ENCODE measurements around the gene TPBGL.
"Not testable (repeated sequence)": the region's sequence is repeated elsewhere in the genome, so short reads cannot be mapped to it uniquely, and the experiment has no call there.

TPBGL gene

DNA sequence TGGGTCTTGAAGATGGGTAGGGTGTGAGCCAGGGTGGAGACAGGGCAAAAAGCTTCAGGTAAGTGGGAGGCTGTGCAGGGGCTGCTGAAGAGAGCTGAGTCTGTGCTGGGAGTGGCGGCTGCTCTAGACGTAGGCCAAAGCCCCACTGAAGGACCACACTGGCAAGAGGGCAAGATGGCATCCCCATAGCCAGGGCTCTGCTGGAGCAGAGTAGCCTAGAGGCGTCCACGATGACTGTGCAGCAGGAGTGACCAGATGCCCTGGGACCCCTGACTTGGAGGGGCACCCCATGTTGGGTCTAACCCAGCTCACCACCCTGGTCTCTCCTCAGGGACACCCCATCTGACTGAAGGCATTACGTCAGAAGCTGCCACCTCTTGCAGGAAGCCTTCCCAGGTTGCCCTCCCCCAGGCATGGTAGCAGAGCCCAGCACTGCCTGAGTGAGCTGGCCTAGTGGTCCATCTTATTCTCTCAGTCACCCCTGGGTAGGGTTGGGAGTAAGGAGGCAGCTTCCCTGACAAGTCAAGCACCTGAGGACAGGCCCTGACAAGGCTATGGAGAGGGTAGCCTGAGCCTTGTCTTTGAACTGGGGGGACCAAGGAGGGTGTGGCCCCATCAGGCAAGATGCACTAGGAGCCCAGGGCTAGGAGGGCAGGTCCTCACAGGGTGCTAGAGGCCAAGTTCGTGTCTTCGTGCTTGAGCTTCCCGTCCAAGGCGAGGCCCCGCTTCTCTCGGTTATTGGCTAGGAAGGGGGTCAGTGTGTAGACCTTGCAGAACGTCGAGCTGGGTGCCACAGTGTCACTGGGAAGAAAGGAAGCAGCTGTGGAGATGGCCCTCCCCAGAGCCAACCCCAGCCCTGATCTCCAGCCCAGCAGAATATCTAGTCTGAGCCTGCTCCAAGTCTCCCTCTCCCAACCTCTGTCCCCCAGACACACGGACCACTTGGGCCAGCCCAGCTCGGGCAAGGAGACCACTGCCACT, 33.1 kb downstream of the TPBGL start:
- no peak for DNase-seq

DNA sequence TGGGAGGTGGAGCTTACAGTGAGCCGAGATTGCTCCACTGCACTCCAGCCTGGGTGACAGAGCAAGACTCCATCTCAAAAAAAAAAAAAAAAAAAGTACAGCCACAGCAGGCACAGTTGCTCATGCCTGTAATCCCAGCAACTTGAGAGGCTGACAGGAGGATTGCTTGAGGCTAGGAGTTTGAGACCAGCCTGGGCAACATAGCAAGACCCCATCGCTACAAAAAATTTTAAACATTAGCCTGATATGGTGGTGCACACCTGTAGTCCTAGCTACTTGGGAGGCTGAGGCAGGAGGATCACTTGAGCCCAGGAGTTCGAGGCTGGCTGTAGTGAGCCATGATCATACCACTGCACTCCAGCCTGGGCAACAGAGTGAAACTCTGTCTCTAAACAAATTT, 34.1 kb downstream of the TPBGL start:
- not testable (repeated sequence) for DNase-seq

DNA sequence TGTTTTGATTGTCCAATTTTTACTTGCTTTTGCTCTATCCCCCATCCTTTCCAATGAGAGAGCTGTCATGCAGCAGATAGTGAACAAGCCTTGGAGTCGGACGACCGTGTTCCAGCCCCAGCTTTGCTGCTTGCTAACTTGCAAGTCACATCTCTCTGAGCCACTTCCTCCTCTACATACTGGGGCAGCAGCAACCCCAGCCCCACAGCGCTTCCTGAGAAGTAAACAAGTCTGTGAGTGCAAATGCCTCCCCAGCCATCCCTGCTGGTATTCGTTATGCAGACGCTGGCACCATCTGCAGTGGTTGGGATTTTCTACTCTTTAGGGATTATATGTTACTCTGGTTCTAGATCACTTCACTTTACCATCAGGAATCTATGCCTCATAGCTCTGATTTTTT, 35.0 kb downstream of the TPBGL start:
- DNase-seq, result peak; percentile 35

DNA sequence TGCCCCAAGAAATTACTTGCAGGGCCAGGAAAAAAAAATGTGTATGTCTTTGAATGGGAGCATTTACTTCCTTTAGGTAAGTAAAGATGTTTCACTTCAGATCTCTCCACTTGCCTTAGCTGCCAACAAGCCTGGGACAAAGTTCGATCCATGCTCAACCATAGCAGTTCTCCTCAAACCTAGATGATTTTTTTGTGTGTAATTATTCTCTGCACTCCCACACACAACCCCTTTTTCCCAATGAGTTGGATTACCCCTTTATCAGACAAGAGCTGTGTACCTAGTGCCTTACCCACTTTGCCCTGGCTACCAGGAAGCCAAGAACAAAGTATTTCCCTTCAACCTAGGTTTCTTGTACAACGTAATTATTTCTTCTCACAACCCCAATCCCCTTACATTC, 35.6 kb downstream of the TPBGL start:
- DNase-seq, result no peak

DNA sequence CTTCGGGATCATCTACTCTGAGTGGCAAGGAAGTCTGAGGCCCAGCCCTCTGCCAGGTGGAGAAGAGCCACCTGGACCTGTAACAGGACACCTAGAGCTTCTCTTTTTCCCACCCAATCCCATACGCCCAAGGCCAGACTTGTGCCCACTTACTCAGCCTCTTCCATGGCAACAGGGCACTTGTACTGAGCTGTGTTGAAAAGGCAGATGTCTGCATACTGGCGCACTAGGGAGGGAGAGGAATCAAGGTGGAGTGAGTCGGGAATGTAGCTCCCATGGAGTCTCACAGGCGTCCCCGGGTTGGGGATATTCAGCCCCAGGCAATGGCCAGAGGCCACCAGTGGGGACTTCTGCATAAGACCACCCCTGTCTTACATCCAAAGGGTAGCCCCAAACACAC, 36.1 kb downstream of the TPBGL start:
- no peak for DNase-seq

DNA sequence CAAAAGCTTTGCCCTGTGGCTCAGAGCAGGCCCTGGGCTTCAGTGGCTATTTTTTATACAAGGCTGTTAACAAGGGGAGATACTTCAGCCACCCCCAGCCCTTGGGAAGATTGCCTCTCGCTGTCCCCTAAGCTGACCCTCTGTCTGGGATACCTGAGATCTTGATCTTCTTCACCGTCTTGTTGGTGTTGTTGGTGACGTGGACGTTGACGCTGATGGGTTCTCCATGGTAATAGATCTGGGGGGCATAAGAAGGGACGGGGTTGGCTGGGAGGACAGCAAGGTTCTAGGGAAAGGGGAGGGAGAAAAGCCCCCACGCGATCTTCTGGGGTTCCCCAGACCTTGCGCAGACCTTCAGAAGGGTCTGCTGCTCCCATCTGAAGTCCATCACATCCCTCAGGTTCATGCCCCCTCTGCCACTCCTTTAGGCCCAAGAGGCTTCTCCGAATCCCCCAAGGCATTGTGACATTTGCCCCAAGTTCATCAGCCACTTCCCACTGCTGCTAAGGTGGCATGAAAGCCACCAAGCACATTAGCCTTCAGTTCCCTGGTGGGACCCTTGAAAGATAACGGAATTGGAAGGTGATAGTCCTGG, 36.7 kb downstream of the TPBGL start:
- no peak for DNase-seq

DNA sequence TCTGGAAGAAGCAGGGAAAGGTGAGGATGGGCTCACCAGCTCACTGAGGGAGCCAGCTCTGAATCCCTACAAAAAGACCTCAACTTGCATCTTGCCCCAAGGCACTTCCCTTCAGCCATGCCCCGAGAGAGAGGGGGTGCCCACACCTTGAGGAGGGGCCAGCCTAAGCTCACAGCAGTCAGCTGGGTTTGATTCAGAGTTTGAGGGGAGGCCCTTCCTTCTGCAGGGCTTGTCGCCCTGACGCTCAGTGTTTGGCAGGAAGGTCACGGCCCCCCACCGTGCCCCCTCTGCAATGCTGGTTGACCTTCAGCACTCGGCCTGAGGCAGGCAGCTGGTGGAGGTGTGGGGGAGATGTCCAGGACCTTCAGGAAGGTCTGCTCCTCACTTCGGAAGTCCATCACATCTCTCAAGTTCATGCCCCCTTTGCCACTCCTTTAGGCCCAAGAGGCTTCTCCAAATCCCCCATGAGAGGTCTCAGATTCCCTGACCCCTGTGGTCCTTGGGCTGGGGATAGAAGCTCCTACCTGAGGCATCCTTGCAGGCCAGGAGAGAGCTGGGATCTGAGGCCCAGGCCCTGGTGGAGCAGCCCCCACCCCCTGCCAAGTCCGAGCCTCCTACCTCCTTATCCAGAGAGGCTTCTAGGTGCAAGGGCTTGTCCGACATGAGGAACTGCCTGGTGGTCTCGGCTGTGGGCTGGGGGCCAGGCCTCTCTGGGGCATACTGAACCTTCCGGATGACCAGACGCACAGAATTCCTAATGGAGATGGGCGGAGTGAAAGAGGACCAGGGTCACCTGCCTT, 37.6 kb downstream of the TPBGL start:
- no peak for DNase-seq

DNA sequence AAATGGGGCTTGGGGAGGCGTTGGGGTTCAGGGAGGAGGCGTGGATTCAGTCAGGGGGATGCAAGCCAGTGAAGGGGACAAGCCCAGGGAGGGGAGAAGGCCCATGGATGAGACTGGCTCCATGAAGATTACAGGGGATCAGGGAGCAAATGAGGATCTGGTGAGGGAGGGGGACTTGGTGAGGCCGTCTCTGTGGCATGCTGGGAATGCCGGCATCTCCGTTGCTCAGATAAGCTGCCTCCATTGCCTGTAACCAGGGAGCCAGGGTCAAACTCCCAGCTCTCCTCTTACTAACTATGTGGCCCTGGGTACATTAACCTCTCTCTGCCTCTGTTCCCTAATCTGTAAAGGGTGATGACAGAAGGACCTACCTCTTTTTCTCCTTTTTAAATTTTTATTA, 38.7 kb downstream of the TPBGL start:
- no peak for DNase-seq

DNA sequence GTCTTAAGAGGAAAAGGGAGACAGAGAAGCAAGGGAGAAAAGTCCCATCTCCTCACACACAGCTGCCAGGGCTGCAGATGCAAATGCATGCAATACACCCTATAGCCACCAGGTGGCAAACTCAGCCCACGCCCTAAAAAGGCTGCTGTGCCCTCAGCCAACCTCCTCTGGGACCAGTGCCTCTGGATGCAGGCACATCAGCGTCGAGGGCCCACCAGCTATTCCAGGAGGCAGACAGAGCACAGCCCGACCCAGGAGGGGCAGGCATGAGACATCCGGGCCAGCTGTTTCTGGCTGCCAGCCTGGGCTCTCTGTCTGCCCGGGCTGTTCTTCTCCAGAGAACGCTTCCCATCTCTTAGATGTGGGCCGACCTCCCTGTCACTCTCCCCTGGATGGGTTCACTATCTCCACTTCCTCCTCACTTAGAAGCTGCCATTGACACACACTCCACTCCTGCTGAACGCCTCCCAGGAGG, 39.7 kb downstream of the TPBGL start:
- peak; percentile 58 for DNase-seq

DNA sequence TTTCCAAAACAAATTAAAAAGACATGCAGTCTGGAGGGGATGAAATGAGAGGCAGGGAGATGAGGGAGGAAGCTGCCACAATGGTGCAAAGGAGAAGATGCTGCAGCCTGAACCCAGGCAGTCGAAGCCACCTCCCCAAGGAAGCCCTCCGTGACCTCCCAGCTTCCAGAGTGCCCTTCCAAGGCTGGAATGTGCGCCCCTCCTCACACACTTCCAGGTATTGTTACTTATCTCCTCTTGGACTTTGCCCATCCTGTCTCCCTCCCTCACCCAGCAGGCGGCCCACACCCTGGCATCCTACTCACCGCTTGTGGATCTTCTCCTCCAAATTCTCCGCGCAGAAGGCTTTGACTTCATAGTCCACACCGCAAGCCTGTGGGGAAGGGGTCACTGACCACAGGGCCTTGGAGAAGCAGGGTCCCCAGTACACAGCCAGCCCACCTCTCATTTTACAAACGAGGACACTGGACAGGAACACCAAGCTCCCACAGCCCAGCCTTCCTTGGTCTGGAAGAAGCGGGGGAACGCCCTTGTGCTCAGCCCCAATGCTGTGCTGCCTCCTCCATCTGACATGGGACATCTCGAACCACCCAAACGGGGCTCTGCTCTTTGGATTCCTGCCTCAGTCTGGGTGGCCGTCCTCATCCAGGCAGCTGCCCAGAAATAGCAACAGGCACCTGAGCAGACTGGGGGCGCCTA, 40.3 kb downstream of the TPBGL start:
- no peak for DNase-seq

DNA sequence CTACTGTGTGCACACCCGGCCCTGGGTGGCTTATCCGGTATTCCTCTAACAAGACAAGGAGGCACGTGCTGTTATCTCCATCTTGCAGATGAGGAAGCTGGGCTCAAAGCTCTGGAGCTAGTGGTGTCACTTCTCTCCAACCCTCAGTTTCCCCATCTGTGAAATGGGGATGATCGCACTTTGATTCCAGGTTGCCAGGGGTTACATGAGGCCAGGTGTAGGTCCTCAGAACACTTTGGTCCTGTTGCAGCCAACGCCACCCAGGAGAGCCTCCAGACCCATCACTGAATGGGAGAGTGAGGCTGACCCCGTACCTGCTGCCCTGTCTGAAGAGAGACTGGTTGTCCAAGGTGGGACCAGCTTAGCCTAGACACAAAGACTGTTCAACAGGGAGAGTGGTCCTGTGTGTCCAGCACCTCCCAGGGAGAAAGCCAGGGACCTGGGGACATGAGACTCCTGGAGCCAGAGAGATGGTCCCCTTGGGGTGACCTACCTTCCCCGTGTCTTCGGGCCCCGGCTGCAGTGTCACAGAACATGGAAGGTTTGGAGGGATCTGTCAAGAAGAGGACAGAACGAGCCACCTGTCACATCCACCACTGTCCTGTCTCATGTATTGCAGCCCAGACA, 41.0 kb downstream of the TPBGL start:
- DNase-seq, result no peak

DNA sequence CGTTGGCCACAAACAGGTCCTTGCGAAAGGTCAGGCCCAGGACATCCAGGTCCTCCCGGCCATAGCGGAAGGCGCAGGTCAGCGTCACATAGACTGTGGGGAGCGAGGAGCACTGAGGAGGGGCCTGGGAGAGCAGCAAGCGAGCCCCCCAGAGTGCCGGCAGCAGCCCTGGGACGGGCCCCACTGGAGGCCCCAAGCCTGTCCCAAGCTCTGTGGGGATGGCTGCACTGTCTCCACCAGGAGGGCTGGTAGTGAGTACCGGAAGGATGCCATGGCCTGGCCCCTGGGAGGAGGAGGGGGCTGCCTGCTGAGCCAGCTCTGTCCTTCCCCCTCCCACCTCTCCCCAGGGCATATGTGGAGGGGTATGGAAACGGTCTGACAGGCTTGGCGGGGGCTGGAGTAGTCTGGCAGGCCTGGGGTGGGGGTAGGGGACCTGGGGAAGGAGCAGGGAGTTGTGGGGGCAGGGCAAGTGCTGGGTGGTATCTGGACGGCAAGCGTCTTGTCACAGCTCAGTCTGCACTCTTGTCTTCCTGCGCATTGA, 42.9 kb downstream of the TPBGL start:
- no peak for DNase-seq

DNA sequence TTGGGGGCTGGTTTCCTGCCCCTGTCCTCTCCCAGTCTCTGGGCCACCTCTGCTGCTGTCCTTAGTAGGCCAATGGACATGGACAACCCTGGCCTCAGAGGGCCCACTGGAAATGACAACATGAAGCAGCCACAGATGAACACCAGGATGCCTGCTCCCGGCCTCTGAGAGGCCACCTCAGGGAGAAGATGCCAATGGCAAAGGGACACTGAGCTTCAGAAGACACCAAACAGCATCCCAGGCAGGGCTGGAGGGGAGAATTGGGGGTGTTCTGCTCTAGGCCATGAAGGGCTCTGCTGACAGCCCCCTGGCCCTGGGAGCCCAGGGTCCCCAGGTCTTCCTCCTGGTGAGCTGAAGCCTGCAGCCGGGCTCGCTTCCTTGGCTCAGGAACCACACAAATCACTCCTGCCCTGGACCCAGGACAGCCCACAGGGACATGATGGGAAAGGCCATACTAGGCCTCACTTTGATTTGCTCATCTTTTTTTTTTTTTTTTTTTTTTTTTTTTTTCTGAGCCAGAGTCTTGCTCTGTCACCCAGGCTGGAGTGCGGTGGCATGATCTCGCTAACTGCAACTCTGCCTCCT, 45.3 kb downstream of the TPBGL start:
- DNase-seq, result no peak

DNA sequence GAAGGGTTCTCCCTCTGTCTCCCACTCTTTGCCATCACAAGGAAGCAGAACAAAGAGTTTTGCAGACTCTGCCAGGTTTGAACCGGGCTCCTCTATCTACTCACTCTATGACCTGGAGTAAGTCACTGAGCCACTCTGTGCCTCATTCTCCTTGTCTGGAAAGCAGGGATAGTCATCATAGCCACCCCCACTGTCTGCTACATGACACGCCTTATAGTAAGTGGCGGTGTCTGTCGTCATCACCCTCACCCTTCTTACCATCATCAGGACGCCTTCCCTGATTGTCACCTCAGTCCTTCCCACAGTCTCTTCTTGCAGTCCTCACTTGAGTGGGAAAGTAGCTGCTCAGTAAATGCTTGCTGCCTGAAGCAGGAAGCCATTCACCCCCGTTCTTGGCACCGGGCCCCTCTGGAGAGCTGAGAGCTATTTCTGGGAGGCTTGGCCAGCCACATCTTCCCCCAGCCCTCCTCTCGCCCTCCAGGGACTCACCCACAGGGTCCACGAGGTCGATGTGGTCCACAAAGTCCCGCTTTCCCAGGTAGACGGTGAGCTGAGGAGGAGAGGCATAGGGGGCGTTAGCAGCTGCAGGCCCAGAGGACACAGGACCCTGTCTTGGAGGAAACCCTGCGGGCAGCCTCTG, 46.4 kb downstream of the TPBGL start:
- peak; percentile 25 for DNase-seq

DNA sequence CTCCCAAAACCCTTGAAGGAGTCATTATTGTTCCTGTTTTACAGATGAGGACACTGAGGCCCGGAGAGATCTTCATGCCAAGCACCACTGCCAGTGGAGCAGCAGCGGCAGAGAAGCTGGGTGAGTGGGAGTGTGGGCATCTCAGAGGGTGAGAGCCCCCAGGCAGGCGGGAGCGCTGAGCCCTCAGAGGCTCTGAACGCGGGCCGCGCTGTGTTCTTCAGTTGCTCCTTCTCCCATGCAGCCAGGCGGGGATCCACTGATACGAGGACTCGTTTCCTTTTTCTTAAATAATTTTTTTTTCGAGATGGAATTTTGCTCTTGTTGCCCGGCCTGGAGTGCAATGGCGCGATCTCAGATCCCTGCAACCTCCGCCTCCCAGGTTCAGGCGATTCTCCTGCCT, 47.0 kb downstream of the TPBGL start:
- no peak for DNase-seq

DNA sequence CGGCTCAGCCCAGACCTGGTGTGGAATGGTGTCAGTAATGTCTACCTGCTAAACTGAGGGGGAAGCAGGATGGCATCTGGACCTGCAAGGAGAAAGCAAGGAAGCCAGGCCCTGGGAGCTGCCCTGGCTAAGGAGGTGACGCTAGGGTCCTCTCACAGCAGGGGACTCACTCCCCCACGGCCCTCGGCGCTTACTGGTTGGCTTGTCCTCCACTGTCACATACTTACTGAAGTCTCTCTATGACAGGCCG, 48.9 kb downstream of the TPBGL start:
- DNase-seq, result no peak

DNA sequence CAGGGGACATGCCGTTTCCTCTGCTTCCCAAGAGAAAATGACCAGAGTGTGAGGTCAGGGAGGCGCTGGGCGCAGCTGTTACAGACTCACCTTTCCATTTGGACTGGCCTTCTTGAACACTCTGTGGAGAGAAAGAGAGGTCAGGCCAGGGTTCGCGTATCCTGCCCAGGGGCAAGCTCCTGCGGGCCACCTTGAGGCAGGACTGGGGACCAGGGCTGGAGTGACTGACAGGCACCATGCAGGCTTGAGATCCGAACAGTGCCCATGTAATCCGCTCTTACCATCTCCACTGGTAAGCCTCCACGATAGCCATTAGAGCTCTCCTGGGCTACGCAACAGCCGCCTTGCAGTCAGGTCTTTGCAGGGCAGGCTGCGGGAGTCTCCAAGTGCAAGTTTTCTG, 49.3 kb downstream of the TPBGL start:
- no peak for DNase-seq

DNA sequence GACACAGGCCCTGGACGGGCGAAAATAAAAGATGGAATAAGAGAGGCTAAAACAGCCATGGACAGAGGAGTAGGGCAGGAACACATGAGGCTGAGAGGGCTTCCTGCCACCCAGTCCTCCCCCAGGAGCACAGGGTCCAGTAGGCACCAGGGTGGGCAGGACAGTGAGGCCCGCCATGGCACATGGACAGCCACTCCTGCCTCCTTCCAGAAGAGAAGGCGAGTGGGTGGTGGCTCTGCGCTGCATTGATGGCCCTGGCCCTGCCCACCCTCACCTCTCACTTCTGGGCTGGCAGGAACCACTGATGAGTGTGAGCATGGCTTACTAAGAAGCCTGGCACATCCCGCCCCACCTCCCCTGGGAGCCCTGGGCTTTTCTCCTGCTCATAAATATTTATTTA, 51.2 kb downstream of the TPBGL start:
- DNase-seq, result no peak

DNA sequence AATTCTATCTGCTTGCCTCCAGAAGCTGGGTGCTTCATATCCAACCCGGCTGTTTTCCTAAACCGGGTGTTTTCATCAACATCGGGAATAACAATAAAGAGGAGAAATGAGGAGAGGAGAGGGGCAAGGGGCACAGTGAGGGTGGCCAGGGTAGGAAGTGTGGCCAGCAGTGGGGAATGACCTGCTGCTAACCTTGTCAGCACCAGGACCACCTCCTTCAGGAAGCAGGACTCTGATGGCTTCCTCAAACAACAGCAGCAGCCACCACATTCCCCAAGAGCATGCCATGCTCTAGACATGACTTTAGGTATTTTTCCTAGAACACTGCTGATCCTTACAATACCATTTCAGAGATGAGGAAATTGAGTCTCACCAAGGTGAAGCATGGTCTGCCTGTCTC, 52.4 kb downstream of the TPBGL start:
- DNase-seq, result no peak
